NCI-H748 (cell line): ENCODE results near the gene TMEM219.
"Not testable (repeated sequence)": the region's sequence is repeated elsewhere in the genome, so short reads cannot be mapped to it uniquely, and the experiment has no call there.

ENCODE experiments used
- DNase-seq: peaks from one replicate; lab custom pipeline; 2025; ENCODE audit not compliant: unreplicated experiment; lab: John Stamatoyannopoulos, UW

Gene TMEM219

DNA sequence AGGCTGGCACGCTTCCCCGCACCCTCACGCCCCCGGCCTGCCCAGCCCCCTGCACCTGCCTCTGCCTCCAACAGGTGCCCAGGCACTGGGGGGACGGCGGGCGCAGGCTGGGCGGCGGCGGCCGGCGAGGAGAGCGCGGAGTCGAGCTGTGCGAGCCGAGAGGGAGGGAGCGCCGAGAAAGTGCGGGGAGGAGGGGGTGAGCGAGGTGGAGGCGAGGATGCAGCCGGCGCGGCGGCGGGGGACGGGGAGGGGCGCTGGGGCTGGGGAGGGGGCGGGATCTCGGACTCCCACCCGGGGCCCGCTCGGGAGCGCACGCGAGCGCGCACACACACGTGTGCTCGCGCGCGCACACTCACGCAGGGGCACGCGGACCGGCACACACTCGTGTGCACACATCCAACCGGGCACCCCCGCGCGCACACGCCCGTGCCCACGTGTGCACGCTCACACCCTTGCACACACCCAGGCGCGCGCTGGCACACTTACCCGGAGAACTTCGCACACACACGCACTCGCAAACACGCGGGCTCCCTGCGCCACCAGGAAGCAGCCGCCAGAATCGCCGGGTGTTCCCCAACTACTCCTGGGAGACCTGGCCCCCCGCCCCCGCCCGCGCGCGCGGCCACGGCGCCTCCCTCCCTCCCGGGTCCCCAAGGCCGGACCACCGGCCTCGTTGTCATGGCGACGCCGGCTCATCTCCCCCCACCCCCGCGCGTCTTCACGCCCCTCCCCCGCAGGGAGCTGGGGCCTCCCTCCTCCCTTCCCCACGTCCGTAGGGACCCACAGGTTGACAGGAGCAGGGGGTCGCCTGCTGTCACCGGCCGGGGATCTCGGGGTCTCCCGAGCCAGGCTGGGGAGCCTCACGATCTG, 49.2 kb downstream of the TMEM219 start, which contains the start of gene DOC2A:
Gene DOC2A, minus strand, starts transcription at position 184 of the 870 bp plus-strand sequence. CDS start 805 bp downstream, outside the sequence.
- DNase-seq: peak; percentile 60

DNA sequence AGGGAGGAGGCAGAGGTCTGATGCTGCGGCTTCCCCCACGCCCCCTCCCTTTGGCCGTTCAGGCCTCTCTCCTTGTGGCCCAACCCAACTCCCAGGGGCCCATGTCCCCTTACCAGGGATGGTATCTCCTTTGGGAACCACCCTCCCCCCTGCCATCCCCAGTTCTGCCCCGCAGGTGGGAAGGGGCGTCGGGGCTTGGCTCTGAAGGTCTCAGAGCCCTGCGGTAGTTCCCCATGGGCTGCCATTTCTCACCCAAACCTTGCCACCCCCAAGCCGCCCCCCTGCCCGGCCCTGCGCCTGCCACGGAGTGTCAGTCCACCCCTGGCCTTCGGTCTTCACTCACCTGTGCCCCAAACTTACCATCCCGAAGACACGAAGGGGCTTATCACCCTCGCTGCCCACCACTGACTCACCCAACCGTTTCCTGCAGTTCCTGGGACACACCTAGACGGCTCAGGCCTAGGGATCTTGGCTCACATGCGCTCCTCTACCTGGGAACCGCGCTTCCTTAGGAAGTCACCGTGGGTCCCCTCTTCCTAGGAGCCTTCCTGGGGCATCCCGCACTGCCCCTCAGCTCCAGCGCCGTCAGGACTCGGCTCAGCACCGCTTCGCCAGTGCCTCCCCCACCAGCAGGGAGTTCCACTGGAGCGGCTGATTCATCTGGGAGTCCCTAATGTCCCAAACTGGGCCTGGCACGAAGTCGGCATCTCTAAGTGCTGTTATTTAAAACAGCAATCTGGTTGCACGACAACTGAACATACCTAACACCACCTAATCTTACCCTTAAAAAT, 50.0 kb downstream of the TMEM219 start:
- no peak for DNase-seq

DNA sequence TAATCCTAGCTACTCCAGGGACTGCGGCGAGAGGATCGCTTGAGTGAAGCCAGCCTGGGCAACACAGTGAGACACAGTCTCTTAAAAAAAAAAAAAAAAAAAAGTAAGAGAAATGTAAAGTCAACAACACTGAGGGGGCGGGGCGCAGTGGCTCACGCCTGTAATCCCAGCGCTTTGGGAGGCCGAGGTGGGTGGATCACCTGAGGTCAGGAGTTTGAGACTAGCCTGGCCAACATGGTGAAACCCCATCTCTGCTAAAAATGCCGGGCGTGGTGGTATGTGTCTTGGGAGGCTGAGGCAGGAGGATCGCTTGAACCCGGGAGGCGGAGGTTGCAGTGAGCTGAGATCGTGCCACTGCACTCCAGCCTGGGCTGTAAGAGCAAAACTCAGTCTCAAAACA, 50.7 kb downstream of the TMEM219 start:
- DNase-seq: not testable (repeated sequence)

DNA sequence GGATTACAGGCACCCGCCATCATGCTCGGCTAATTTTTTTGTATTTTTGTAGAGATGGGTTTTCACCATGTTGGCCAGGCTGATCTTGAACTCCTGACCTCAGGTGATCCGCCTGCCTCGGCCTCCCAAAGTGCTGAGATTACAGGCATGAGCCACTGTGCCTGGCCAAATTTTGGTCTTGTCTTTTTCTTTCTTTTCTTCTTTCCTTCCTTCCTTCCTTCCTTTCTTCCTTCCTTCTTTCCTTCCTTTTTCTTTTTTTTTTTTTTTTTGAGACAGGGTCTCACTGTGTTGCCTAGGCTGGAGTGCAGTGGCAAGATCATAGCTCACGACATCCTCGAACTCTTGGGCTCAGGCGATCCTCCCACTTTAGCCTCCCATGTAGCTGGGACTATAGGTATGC, 53.6 kb downstream of the TMEM219 start:
- not testable (repeated sequence) for DNase-seq

DNA sequence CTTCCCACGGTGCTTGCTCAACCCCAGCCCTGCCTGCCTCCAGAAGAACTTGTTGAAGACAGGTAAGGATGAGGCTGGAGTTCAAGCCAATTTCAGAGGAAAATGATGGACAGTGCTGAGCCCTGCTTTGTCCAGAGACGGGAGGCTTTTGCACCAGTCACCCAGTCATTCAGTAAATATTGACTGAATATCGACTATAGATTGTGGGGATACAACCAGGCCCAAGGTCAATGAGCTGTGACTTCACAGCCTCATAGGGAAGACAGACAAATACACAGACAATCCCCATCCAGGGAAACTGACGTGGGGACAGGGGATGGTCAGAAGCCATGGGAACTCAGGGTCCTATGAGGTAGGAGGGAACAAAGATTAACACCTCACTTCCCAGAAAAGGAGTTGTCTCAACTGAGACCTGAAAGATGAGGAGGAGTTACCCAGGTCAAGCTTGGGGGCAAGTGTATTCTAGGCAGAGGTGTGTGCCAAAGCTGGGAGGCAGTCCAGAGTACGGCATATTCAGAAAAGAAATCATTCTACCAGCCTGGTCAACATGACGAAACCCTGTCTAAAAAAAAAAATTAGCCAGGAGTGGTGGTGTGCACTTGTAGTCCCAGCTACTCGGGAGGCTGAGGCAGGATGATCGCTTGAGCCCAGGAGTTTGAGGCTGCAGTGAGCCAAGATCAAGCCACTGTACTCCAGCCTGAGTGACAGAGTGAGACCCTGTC, 54.8 kb downstream of the TMEM219 start:
- DNase-seq: no peak

DNA sequence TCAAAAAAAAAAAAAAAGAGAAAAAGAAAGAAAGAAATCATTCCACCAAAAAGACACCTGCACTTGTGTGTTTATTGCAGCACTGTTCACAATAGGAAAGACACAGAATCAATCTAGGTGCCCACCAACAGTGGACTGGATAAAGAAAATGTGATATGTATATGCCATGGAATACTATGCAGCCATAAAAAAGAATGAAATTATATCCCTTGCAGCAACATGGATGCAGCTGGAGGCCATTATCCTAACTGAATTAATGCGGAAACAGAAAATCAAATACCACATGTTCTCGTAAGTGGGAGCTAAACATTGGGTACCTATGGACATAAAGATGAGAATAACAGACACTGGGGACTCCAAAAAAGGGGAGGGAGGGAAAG, 55.4 kb downstream of the TMEM219 start:
- DNase-seq: no peak

DNA sequence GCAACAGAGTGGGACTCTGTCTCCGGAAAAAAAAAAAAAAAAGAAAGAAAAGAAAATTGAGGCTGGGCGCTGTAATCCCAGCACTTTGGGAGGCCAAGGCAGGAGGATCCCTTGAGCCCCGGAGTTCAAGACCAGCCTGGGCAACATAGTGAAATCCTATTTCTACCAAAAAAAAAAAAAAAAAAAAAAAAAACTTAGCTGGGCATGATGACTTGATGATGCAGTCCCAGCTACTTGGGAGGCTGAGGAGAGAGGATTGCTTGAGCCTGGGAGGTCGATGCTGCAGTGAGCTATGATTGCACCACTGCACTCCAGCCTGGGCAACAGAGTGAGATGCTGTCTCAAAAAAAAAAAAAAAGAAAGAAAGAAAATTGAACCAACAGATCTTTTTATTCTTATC, 56.1 kb downstream of the TMEM219 start:
- not testable (repeated sequence) for DNase-seq

DNA sequence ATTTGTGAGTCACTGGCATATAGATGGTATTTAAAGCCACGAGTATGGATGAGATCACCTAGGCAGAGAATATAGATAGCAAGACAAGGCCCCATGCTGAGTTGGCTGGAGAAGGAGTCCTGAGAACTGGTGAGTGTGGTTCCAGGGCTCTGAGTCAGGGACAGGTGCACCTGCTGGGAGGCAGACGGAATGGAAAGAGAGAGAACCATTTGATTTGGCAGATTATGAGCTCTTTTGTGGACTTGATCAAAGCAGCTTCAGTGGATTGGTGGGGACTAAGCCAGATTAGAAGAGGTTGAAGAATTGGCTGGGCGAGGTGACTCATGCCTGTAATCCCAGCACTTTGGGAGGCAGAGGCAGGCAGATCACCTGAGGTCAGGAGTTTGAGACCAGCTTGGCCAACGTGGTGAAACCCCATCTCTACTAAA, 56.9 kb downstream of the TMEM219 start:
- no peak for DNase-seq
